Heart left ventricle (tissue), 13 donors: ENCODE results near the gene BTBD19.

ENCODE experiments used
- CTCF ChIP-seq, 12 donors: fragments of 200-600 bp; sonication (generic) in 4 of 12; IDR thresholded peaks; one replicate each; pipeline versions ENCODE4 v1.5.0 to v1.8.0; 2018 to 2022; ENCODE audit warnings: antibody characterized with exemption in 12 of 12, mild to moderate bottlenecking in 5 of 12
- POLR2A ChIP-seq, 2 donors: fragments of 450-650 bp; IDR thresholded peaks; one replicate each; pipeline ENCODE4 v1.6.1; 2017; ENCODE audit warnings: antibody characterized with exemption in 2 of 2, mild to moderate bottlenecking in 2 of 2, moderate library complexity in 2 of 2
- donor health status: ischemic (EF 13 %, LVEDD 7.1; RV severe dilation, severe dysfunction).
- donor health status: DM: no; HTN: yes; CAD: no.
- donor health status: DM: no; HTN: no; CAD: no.
- donor health status: ischemic (EF 25% LVEDD 6.9; RV normal size, moderate dysfunction).
- donor health status: ischemic (EF 25% LVEDD 5.7; RV mildly dilated, moderate dysfunction).
- donor health status: ischemic (EF 35%, LVEDD 5.7; RV mildly dilated, moderate dysfunction).
- donor health status: nonischemic (EF 11% LVEDD 7.7; RV severe dilation, severe dysfunction).
- donor health status: DM: yes; HTN: yes; CAD: no.
- donor health status: PGD.
- donor health status: ischemic (EF 29% LVEDD 5.4; RV normal size, mild dysfunction).
- donor health status: nonischemic (EF 23%, LVEDD 6.1; RV moderate dilation, normal function).

GRCh38 chr1:44860891-44861425 lies 52.6 kb downstream of the BTBD19 start:
- TF ChIP-seq CTCF (IDR thresholded peaks at IDR 0.05) (no peak), POLR2A (IDR thresholded peaks at IDR 0.05) (no peak)
